ENCODE results near the gene FLRT3. TPM values are rescaled to one million over a fixed set of nuclear protein-coding genes. Genes with fewer than 3 reads are reported as not detected.

FLRT3 gene
- total and polyA plus RNA-seq, 10 of the 15 experiments (the other 5 are each of a cell fraction or from before 2014, with no cell fraction given) = 0.06 to 1.9 (median 0.29) TPM

- ATAC-seq (no peak), FAIRE-seq (no peak), DNase-seq (ENCODE audit: low read depth, low spot score) (no peak)
- Histone ChIP-seq H3K79me2 (ENCODE audit: control insufficient read depth, insufficient read depth, low read length) (no peaks in the 10 kb centered on the region), H3K9me3 (replicated peaks; ENCODE audit: control insufficient read depth, insufficient read depth, low read length) (no peaks in the 10 kb centered on the region), H3K4me3 (no peak overlapping the region), H3K4me2 (ENCODE audit: control insufficient read depth, insufficient read depth) (no peak overlapping the region), H3K27ac (ENCODE audit: control insufficient read depth, insufficient read depth) (no peak overlapping the region), H4K20me1 (ENCODE audit: control insufficient read depth, insufficient read depth) (no peaks in the 10 kb centered on the region), H3K9ac (ENCODE audit: control insufficient read depth, insufficient read depth, low read length) (no peak overlapping the region), H3K27me3 (replicated peaks in 1 of 2; ENCODE audit: control insufficient read depth in 2 of 2, insufficient read depth in 2 of 2, low read length in 1 of 2) (no peaks in the 10 kb centered on the region), H3K36me3 (ENCODE audit: control insufficient read depth in 2 of 2, insufficient read depth in 2 of 2, low read length in 1 of 2) (no peaks in the 10 kb centered on the region), H3K4me1 (ENCODE audit: control insufficient read depth, insufficient read depth, low read length) (no peaks in the 10 kb centered on the region), H2AFZ (ENCODE audit: control insufficient read depth, low read depth, low read length) (no peak overlapping the region)
- POLR2A ChIA-PET = no interaction called here
- SMC1A ChIA-PET (ENCODE audit: uncharacterized antibody, unreplicated experiment) = no interaction called here
- intact Hi-C loops (cut with micrococcal nuclease; ENCODE audit: unreplicated experiment) = no loop called here
- no TSS peak for BruUV-seq (replicated peaks)
- RAD21 ChIA-PET (ENCODE audit: unreplicated experiment) = no interaction called here
- WGBS (ENCODE audit: insufficient coverage, insufficient replicate concordance, low lambda C conversion rate, missing lambda C conversion rate) = 0% methylated on average over 1 of the region's 1 CpG
- in situ Hi-C loops (cut with MboI) = no loop called here
- CTCF ChIA-PET = no interaction called here
- TF ChIP-seq SP1 (IDR thresholded peaks at IDR 0.05; ENCODE audit: low read depth, low read length) (no peak), SRF (IDR thresholded peaks at IDR 0.05; ENCODE audit: low read depth in 2 of 2, low read length in 2 of 2) (no peak), CREB1 (IDR thresholded peaks at IDR 0.05; ENCODE audit: low read depth) (no peak), WRNIP1 (IDR thresholded peaks at IDR 0.05; ENCODE audit: borderline replicate concordance, low read depth, low read length) (no peak), HDAC6 (IDR thresholded peaks at IDR 0.05; ENCODE audit: unreplicated experiment) (no peak), TCF3 (IDR thresholded peaks at IDR 0.05; ENCODE audit: borderline replicate concordance, insufficient read depth, low read depth, low read length) (no peak), RFX5 (IDR thresholded peaks at IDR 0.05; ENCODE audit: low read depth, low read length) (no peak), ZNF274 (IDR thresholded peaks at IDR 0.05; ENCODE audit: insufficient read depth, insufficient read length) (no peak), ATF7 (IDR thresholded peaks at IDR 0.05; ENCODE audit: low read depth) (no peak), TARDBP (IDR thresholded peaks at IDR 0.05; ENCODE audit: borderline replicate concordance) (no peak), RB1 (IDR thresholded peaks at IDR 0.05; ENCODE audit: borderline replicate concordance) (no peak), PAX5 (IDR thresholded peaks at IDR 0.05; ENCODE audit: borderline replicate concordance, low read depth, low read length) (no peak), MTA3 (IDR thresholded peaks at IDR 0.05; ENCODE audit: borderline replicate concordance, low read length) (no peak), NR2F1 (conservative IDR thresholded peaks at IDR 0.05) (no peak), MEF2A (IDR thresholded peaks at IDR 0.05; ENCODE audit: insufficient read depth, low read depth, low read length) (no peak), SKIL (IDR thresholded peaks at IDR 0.05; ENCODE audit: low read depth, poor library complexity, severe bottlenecking) (no peak), RCOR1 (conservative IDR thresholded peaks at IDR 0.05; ENCODE audit: low read depth, low read length) (no peak)
- TF ChIP-seq, protein P1, sequence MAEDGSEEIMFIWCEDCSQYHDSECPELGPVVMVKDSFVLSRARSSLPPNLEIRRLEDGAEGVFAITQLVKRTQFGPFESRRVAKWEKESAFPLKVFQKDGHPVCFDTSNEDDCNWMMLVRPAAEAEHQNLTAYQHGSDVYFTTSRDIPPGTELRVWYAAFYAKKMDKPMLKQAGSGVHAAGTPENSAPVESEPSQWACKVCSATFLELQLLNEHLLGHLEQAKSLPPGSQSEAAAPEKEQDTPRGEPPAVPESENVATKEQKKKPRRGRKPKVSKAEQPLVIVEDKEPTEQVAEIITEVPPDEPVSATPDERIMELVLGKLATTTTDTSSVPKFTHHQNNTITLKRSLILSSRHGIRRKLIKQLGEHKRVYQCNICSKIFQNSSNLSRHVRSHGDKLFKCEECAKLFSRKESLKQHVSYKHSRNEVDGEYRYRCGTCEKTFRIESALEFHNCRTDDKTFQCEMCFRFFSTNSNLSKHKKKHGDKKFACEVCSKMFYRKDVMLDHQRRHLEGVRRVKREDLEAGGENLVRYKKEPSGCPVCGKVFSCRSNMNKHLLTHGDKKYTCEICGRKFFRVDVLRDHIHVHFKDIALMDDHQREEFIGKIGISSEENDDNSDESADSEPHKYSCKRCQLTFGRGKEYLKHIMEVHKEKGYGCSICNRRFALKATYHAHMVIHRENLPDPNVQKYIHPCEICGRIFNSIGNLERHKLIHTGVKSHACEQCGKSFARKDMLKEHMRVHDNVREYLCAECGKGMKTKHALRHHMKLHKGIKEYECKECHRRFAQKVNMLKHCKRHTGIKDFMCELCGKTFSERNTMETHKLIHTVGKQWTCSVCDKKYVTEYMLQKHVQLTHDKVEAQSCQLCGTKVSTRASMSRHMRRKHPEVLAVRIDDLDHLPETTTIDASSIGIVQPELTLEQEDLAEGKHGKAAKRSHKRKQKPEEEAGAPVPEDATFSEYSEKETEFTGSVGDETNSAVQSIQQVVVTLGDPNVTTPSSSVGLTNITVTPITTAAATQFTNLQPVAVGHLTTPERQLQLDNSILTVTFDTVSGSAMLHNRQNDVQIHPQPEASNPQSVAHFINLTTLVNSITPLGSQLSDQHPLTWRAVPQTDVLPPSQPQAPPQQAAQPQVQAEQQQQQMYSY (CRISPR knock-in tag; IDR thresholded peaks at IDR 0.05) = no peak
These were observed 47.2 kb upstream of the FLRT3 start for GRCh38 chr20:14384416-14385175.

Data from GM12878 (cell line).